ENCODE data around the gene MED15.

Gene MED15

GRCh38 chr22:20627432-20627831 lies 120.0 kb downstream of the MED15 start:
- no peak for DNase-seq (ENCODE audit: low read depth)
- H3K4me3 ChIP-seq (replicated peaks; ENCODE audit: low read depth, low read length): no peak overlapping the region
- no peak for TF ChIP-seq CTCF (IDR thresholded peaks at IDR 0.05; ENCODE audit: low read length, missing control alignments)

- no peak for DNase-seq (ENCODE audit: low read depth)
- TF ChIP-seq CTCF (IDR thresholded peaks at IDR 0.05; ENCODE audit: low read length, missing control alignments): no peak
These were observed 120.9 kb downstream of the MED15 start for GRCh38 chr22:20628081-20628939.

GRCh38 chr22:20629401-20629800 lies 122.0 kb downstream of the MED15 start:
- DNase-seq (ENCODE audit: low read depth): no peak
- H3K4me3 ChIP-seq (replicated peaks; ENCODE audit: low read depth, low read length): no peak overlapping the region
- no peak for TF ChIP-seq CTCF (IDR thresholded peaks at IDR 0.05; ENCODE audit: low read length, missing control alignments)

More at GRCh38 chr22:20628081-20628939, 120.9 kb downstream of the MED15 start:
- no peak overlapping the region for H3K4me3 ChIP-seq (replicated peaks; ENCODE audit: low read depth, low read length)

DNA sequence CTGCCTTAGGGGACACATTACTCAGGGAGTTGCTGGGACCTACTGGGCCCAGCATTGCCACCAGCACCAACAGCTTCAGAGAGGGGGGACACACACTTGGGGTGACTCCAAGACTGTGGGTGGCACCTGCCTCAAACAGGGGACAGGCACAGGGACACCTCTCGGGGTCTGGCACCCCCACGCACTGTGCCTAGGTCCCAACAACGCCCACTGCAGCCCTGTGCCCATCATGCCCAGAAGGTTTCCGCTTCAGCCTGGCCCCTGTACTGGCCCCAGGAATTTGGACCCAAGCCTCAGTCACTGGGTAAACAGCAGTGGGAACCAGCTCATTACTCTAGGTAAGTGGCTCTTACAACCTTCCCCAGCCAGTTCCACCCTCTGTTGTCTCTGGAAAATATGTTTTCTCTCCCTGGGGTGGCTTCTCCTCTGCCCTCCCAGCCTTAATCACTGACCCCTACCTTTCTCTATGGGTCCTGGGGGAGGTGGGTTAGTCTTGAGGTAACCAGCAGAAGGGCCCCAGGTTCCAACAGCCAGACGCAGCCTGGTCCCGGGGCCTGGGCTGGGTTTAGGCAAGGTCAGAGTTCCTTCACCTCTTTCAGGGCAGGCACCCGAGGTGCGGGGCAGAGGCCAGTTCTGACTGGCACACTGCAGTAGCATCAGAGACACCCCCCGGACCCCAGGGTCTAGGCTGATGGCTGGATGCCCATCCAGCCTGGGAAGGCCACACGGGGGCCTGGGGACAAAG lies 123.6 kb downstream of the MED15 start:
- TF ChIP-seq CTCF (IDR thresholded peaks at IDR 0.05; ENCODE audit: low read length, missing control alignments): no peak
- DNase-seq (ENCODE audit: low read depth): no peak
- H3K4me3 ChIP-seq (replicated peaks; ENCODE audit: low read depth, low read length): no peak overlapping the region

- no peak overlapping the region for H3K4me3 ChIP-seq (replicated peaks; ENCODE audit: low read depth, low read length)
- no peak for DNase-seq (ENCODE audit: low read depth)
- no peak for TF ChIP-seq CTCF (IDR thresholded peaks at IDR 0.05; ENCODE audit: low read length, missing control alignments)
These were observed 124.7 kb downstream of the MED15 start for GRCh38 chr22:20632082-20632481.

- DNase-seq (ENCODE audit: low read depth): no peak
- TF ChIP-seq CTCF (IDR thresholded peaks at IDR 0.05; ENCODE audit: low read length, missing control alignments): no peak
These were observed 125.1 kb downstream of the MED15 start for GRCh38 chr22:20632518-20632917.

More at GRCh38 chr22:20632518-20632917, 125.1 kb downstream of the MED15 start:
- no peak overlapping the region for H3K4me3 ChIP-seq (replicated peaks; ENCODE audit: low read depth, low read length)
